Ishikawa (cell line): ENCODE measurements around the gene PHLDB3.

ENCODE experiments used
- CEBPB ChIP-seq: IDR thresholded peaks from 2 replicates; pipeline ENCODE4 v1.6.1; 2012
- CREB1 ChIP-seq: IDR thresholded peaks from 2 replicates; pipeline ENCODE4 v1.6.1; 2012; ENCODE audit warnings: low read depth
- EGR1 ChIP-seq: IDR thresholded peaks from 2 replicates; pipeline ENCODE4 v1.6.1; 2012
- EP300 ChIP-seq: IDR thresholded peaks from 2 replicates; pipeline ENCODE4 v1.6.1; 2012; ENCODE audit warnings: borderline replicate concordance
- FOXM1 ChIP-seq: IDR thresholded peaks from 2 replicates; pipeline ENCODE4 v1.6.1; 2012; ENCODE audit warnings: low read depth, borderline replicate concordance
- NFIC ChIP-seq: IDR thresholded peaks from 2 replicates; pipeline ENCODE4 v1.6.1; 2012
- RAD21 ChIP-seq: IDR thresholded peaks from 2 replicates; pipeline ENCODE4 v1.6.1; 2012; ENCODE audit warnings: low read depth
- TAF1 ChIP-seq: IDR thresholded peaks from 2 replicates; pipeline ENCODE4 v1.6.1; 2012; ENCODE audit warnings: low read depth, mild to moderate bottlenecking
- TCF12 ChIP-seq: IDR thresholded peaks from 2 replicates; pipeline ENCODE4 v1.6.1; 2012; ENCODE audit warnings: low read depth
- TEAD4 ChIP-seq: IDR thresholded peaks from 2 replicates; pipeline ENCODE4 v1.6.1; 2012
- YY1 ChIP-seq: IDR thresholded peaks from 2 replicates; pipeline ENCODE4 v1.6.1; 2012; ENCODE audit warnings: low read depth
- ZBTB7A ChIP-seq: IDR thresholded peaks from 2 replicates; pipeline ENCODE4 v1.6.1; 2012; ENCODE audit warnings: low read depth
- TF ChIP-seq, protein P1 (sequence below): IDR thresholded peaks from 2 replicates; pipeline ENCODE4 v1.6.1; 2012
- TF ChIP-seq, protein P2 (sequence below): IDR thresholded peaks from 2 replicates; pipeline ENCODE4 v1.6.1; 2012; ENCODE audit warnings: low read depth, mild to moderate bottlenecking
- TF ChIP-seq, protein P3 (sequence below): IDR thresholded peaks from 2 replicates; pipeline ENCODE4 v1.6.1; 2012

The PHLDB3 gene

DNA sequence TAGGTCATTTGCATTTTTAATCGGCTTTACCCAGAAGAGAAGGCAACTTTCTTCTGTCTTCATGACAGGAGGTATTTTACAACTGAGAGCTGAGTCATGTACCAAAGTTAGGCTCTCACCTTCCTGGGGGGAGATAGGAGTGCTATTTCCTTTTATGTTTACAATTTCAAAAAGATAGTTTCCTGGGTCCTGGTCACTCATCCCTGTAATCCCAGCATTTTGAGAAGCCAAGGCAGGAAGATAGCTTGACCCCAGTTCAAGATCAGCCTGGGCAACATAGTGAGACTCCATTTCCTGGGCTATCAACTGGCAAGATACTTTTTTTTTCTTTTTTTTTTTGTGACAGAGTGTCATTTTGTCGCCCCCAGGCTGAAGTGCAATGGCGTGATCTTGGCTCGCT is 46.7 kb downstream of the PHLDB3 start:
- TF ChIP-seq NFIC (no peak), CEBPB (no peak), YY1 (no peak), TEAD4 (no peak), CREB1 (no peak), RAD21 (no peak), FOXM1 (no peak), EP300 (no peak), TCF12 (no peak), TAF1 (no peak)
- TF ChIP-seq, protein P1, sequence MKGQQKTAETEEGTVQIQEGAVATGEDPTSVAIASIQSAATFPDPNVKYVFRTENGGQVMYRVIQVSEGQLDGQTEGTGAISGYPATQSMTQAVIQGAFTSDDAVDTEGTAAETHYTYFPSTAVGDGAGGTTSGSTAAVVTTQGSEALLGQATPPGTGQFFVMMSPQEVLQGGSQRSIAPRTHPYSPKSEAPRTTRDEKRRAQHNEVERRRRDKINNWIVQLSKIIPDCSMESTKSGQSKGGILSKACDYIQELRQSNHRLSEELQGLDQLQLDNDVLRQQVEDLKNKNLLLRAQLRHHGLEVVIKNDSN = no peak
- TF ChIP-seq, protein P2, sequence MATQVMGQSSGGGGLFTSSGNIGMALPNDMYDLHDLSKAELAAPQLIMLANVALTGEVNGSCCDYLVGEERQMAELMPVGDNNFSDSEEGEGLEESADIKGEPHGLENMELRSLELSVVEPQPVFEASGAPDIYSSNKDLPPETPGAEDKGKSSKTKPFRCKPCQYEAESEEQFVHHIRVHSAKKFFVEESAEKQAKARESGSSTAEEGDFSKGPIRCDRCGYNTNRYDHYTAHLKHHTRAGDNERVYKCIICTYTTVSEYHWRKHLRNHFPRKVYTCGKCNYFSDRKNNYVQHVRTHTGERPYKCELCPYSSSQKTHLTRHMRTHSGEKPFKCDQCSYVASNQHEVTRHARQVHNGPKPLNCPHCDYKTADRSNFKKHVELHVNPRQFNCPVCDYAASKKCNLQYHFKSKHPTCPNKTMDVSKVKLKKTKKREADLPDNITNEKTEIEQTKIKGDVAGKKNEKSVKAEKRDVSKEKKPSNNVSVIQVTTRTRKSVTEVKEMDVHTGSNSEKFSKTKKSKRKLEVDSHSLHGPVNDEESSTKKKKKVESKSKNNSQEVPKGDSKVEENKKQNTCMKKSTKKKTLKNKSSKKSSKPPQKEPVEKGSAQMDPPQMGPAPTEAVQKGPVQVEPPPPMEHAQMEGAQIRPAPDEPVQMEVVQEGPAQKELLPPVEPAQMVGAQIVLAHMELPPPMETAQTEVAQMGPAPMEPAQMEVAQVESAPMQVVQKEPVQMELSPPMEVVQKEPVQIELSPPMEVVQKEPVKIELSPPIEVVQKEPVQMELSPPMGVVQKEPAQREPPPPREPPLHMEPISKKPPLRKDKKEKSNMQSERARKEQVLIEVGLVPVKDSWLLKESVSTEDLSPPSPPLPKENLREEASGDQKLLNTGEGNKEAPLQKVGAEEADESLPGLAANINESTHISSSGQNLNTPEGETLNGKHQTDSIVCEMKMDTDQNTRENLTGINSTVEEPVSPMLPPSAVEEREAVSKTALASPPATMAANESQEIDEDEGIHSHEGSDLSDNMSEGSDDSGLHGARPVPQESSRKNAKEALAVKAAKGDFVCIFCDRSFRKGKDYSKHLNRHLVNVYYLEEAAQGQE = no peak

DNA sequence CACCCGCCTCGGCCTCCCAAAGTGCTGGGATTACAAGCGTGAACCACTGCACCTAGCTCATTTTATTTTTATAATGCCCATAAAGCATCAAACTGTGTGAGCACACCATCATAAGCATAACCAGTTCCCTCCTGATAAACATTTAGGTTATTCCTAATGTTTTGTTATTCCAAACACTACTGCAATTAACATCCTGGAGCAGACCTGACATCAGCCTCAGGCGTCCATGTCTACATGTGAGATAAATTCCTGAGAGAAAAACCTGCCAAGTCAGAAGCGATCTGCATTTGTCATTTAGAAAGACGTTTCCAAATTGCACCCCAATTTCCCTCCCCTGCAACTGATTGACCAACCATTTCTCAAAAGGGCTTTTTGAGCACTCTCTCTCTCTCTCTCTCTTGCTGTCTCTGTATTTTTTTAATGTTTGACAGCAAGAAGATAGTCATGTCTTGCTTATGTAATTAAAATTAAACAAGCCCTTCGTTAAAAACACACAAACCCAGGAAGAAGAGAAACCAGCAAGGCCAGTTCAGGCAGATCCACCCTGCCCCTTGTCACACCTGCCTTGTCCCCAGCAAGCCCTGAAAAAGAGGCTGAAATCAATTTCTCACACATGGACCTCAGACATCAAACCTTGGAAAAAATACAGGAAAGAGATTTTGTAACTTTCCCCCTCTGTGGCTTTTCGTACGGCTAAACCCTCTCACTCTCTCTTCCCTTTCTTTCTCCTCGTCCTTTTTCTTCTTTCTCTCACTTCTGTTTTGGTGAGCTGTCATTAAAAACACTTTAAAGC is 49.0 kb downstream of the PHLDB3 start:
- TF ChIP-seq ZBTB7A (no peak), EGR1 (no peak), CEBPB (no peak), TEAD4 (no peak), CREB1 (no peak), RAD21 (no peak), TCF12 (no peak)
- TF ChIP-seq, protein P3, sequence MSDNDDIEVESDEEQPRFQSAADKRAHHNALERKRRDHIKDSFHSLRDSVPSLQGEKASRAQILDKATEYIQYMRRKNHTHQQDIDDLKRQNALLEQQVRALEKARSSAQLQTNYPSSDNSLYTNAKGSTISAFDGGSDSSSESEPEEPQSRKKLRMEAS = no peak

DNA sequence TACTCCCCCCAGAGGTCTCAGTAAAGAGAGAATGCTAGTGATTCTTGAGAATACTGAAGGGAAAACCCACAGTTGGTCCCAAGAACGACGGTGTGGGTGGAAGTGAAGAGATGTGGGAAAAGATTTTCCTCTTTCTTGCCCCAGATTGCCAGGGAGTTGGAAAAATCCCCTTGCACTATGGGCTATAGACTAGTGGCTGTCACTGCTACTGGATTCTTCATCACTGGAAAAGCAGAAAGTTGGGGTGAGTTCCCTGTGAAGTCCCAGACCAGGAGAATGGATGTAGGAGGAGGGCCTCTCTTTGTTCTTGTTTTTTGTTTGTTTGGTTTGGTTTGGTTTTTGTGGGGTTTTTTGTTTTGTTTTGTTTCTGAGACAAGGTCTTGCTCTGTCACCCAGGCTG is 50.5 kb downstream of the PHLDB3 start:
- TF ChIP-seq CEBPB = no peak
- no peak for TF ChIP-seq FOXM1
- TF ChIP-seq ZBTB7A = no peak
- TF ChIP-seq TCF12 = no peak
- no peak for TF ChIP-seq NFIC
- no peak for TF ChIP-seq EGR1
- TF ChIP-seq CREB1 = no peak
- TF ChIP-seq RAD21 = no peak
- no peak for TF ChIP-seq EP300
- TF ChIP-seq, protein P2 = no peak

DNA sequence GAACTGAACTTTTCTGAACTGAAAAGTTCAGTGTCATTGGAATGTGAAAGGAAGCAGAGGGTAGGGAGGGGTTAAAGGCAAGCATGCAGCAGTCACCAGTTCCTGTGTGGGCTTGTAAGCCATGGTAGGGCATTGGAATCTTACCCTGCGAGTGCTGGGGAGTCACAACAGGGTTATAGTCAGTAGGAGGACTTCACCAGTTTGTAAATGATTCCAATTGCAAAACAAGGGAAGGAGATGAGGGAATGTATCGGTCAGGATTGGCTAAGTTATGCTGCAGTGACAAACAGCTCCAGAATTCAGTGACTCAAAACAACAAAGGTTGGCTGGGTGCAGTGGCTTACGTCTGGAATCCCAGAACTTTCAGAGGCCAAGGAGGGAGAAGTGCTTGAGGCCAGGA is 52.0 kb downstream of the PHLDB3 start:
- TF ChIP-seq YY1 = no peak
- TF ChIP-seq, protein P3 = no peak
- TF ChIP-seq ZBTB7A = no peak
- TF ChIP-seq NFIC = no peak
- no peak for TF ChIP-seq EGR1
- no peak for TF ChIP-seq RAD21
- TF ChIP-seq CREB1 = no peak
- TF ChIP-seq, protein P2 = no peak
- no peak for TF ChIP-seq EP300
- TF ChIP-seq, protein P1 = no peak
- TF ChIP-seq CEBPB = no peak
